HEK293T (cell line): ENCODE results near the gene ROPN1L.

Experiments used
- CTCF ChIA-PET: fragments of 350-600 bp; formaldehyde crosslinking; extraction: SDS; loops from one replicate; lab custom pipeline; 2021; ENCODE audit warnings: antibody characterized with exemption, inconsistent platforms; lab: Yijun Ruan, JAX
- POLR2A ChIA-PET: fragments of 350-600 bp; formaldehyde crosslinking; extraction: SDS; loops from one replicate; lab custom pipeline; 2020; ENCODE audit warnings: antibody characterized with exemption, inconsistent platforms; lab: Yijun Ruan, JAX
- DNase-seq: peaks from one replicate; pipeline ENCODE4 v3.0.0; 2012; ENCODE audit warnings: mixed read lengths; ENCODE audit errors: extremely low spot score
- ARNT ChIP-seq: fragments of 450-650 bp; IDR thresholded peaks from 2 replicates; pipeline ENCODE4 v1.6.1; 2017; ENCODE audit warnings: mild to moderate bottlenecking
- BHLHE40 ChIP-seq: fragments of 450-650 bp; IDR thresholded peaks from 2 replicates; pipeline ENCODE4 v1.6.1; 2016; ENCODE audit warnings: mild to moderate bottlenecking, moderate library complexity, borderline replicate concordance
- CTBP1 ChIP-seq: fragments of 450-650 bp; IDR thresholded peaks from 2 replicates; pipeline ENCODE4 v1.6.1; 2016; ENCODE audit warnings: borderline replicate concordance
- ELF4 ChIP-seq: fragments of 450-650 bp; IDR thresholded peaks from 2 replicates; pipeline ENCODE4 v1.6.1; 2017; ENCODE audit warnings: antibody characterized with exemption
- FOXA1 ChIP-seq: fragments of 450-650 bp; IDR thresholded peaks from 2 replicates; pipeline ENCODE4 v1.6.1; 2016; ENCODE audit warnings: mild to moderate bottlenecking
- FOXK2 ChIP-seq: fragments of 450-650 bp; IDR thresholded peaks from 2 replicates; pipeline ENCODE4 v1.6.1; 2016; ENCODE audit warnings: mild to moderate bottlenecking
- FOXM1 ChIP-seq: fragments of 450-650 bp; IDR thresholded peaks from 2 replicates; pipeline ENCODE4 v1.6.1; 2017; ENCODE audit warnings: mild to moderate bottlenecking, borderline replicate concordance
- HDGF ChIP-seq: fragments of 450-650 bp; IDR thresholded peaks from 2 replicates; pipeline ENCODE4 v1.6.1; 2017; ENCODE audit warnings: antibody characterized with exemption, borderline replicate concordance
- L3MBTL2 ChIP-seq: fragments of 450-650 bp; conservative IDR thresholded peaks from 2 replicates; pipeline ENCODE4 v1.6.1; 2016; ENCODE audit warnings: mild to moderate bottlenecking
- LEF1 ChIP-seq: fragments of 450-650 bp; IDR thresholded peaks from 2 replicates; pipeline ENCODE4 v1.6.1; 2017; ENCODE audit warnings: mild to moderate bottlenecking, borderline replicate concordance
- NFRKB ChIP-seq: fragments of 450-650 bp; IDR thresholded peaks from 2 replicates; pipeline ENCODE4 v1.6.1; 2016; ENCODE audit warnings: mild to moderate bottlenecking, moderate library complexity
- PKNOX1 ChIP-seq: fragments of 450-650 bp; IDR thresholded peaks from 2 replicates; pipeline ENCODE4 v1.6.1; 2016
- SP1 ChIP-seq: fragments of 450-650 bp; IDR thresholded peaks from 2 replicates; pipeline ENCODE4 v1.6.1; 2017
- SUZ12 ChIP-seq: fragments of 450-650 bp; IDR thresholded peaks from 2 replicates; pipeline ENCODE4 v1.6.1; 2016; ENCODE audit warnings: mild to moderate bottlenecking
- TARDBP ChIP-seq: fragments of 450-650 bp; IDR thresholded peaks from 2 replicates; pipeline ENCODE4 v1.6.1; 2016
- ZNF384 ChIP-seq: fragments of 450-650 bp; IDR thresholded peaks from 2 replicates; pipeline ENCODE4 v1.6.1; 2016

ROPN1L gene

GRCh38 chr5:10446490-10446889 lies 4.8 kb downstream of the ROPN1L start:
- POLR2A ChIA-PET: no interaction called here
- DNase-seq: no peak
- CTCF ChIA-PET: interaction anchor here (0.6 kb wide), 1 partner anchor 200 kb away, joined by 3 read pairs; no protein-coding TSS in a partner anchor
- TF ChIP-seq ELF4: no peak
- TF ChIP-seq FOXA1: no peak
- no peak for TF ChIP-seq TARDBP
- TF ChIP-seq ARNT: no peak
- TF ChIP-seq PKNOX1: no peak
- no peak for TF ChIP-seq FOXM1
- no peak for TF ChIP-seq SUZ12
- no peak for TF ChIP-seq CTBP1
- TF ChIP-seq NFRKB: no peak
- TF ChIP-seq BHLHE40: no peak
- TF ChIP-seq SP1: no peak
- TF ChIP-seq LEF1: no peak
- no peak for TF ChIP-seq FOXK2

DNA sequence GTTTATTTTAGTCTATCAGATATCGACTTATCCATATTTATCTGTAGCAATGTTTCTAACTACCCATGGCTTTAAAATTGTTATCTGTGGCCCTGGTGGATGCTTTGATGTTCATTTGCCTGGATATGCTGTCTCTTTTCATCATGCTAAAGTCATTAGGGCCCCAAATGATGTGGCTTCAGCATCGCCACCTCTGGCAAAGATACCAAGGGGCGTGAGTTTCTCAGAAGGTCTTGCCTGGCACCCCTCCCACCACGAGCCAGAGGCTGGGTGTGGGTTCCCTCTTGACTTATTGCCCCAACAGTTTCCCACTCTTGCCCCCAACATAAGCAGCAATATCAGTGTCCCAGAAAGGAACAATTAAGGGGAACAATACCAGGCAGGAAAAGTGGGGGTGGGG lies 5.4 kb downstream of the ROPN1L start:
- POLR2A ChIA-PET: no interaction called here
- TF ChIP-seq ARNT (no peak), FOXA1 (no peak), CTBP1 (no peak), SUZ12 (no peak), TARDBP (no peak), LEF1 (no peak), FOXM1 (no peak), ZNF384 (no peak), ELF4 (no peak), BHLHE40 (no peak), L3MBTL2 (no peak), SP1 (no peak), NFRKB (no peak), HDGF (no peak), PKNOX1 (no peak), FOXK2 (no peak)
- CTCF ChIA-PET: interaction anchor here (2.9 kb wide), 1 partner anchor 181 kb away, joined by 8 read pairs; no protein-coding TSS in a partner anchor
- DNase-seq: no peak

GRCh38 chr5:10448754-10449360 lies 7.2 kb downstream of the ROPN1L start:
- TF ChIP-seq NFRKB (no peak), BHLHE40 (no peak), FOXM1 (no peak), FOXK2 (no peak), LEF1 (no peak), HDGF (no peak), TARDBP (no peak), CTBP1 (no peak), ELF4 (no peak), FOXA1 (no peak), PKNOX1 (no peak), SUZ12 (no peak), ARNT (no peak), SP1 (no peak), ZNF384 (no peak), L3MBTL2 (no peak)
- CTCF ChIA-PET: interaction anchor here (1.0 to 2.9 kb wide), 2 partner anchors 179 to 187 kb away, joined by 3 to 8 read pairs; no protein-coding TSS in a partner anchor
- POLR2A ChIA-PET: no interaction called here
- no peak for DNase-seq

GRCh38 chr5:10451137-10451824 lies 9.6 kb downstream of the ROPN1L start:
- TF ChIP-seq SP1 (no peak), FOXA1 (no peak), FOXK2 (no peak), ARNT (no peak), TARDBP (no peak), SUZ12 (no peak), L3MBTL2 (no peak), NFRKB (no peak), PKNOX1 (no peak), ZNF384 (no peak), HDGF (no peak), ELF4 (no peak)
- POLR2A ChIA-PET: no interaction called here
- no peak for DNase-seq
- CTCF ChIA-PET: interaction anchor here (5.4 kb wide), 1 partner anchor 176 kb away, joined by 60 read pairs; no protein-coding TSS in a partner anchor

GRCh38 chr5:10452768-10453331 lies 11.2 kb downstream of the ROPN1L start:
- CTCF ChIA-PET: interaction anchor here (0.6 to 5.4 kb wide), 10 partner anchors 9 to 250 kb away, joined by 3 to 60 read pairs (median 4); no protein-coding TSS in a partner anchor
- no peak for TF ChIP-seq FOXK2
- TF ChIP-seq FOXM1: no peak
- TF ChIP-seq BHLHE40: no peak
- no peak for TF ChIP-seq ARNT
- TF ChIP-seq FOXA1: no peak
- no peak for TF ChIP-seq SUZ12
- no peak for TF ChIP-seq ELF4
- TF ChIP-seq ZNF384: no peak
- no peak for TF ChIP-seq SP1
- no peak for TF ChIP-seq PKNOX1
- no peak for TF ChIP-seq HDGF
- TF ChIP-seq NFRKB: no peak
- peak; percentile 73 for DNase-seq
- POLR2A ChIA-PET: no interaction called here
